Skin epidermis (tissue), 12 donors: ENCODE measurements around the gene SPRN.

Experiments
- H3K27ac ChIP-seq, 21 experiments: fragments of 200-600 bp; sonication (generic) in 11 of 21; one replicate each; pipeline ENCODE4 v1.5.0; 2020; ENCODE audit warnings: mild to moderate bottlenecking in 3 of 21, inconsistent platforms in 2 of 21, moderate library complexity in 2 of 21
- H3K4me3 ChIP-seq, 7 experiments: fragments of 200-600 bp; sonication (generic) in 2 of 7; one replicate each; pipeline ENCODE4 v1.5.0; 2020; ENCODE audit warnings: inconsistent platforms in 2 of 7, mild to moderate bottlenecking in 2 of 7, moderate library complexity in 1 of 7

SPRN gene

DNA sequence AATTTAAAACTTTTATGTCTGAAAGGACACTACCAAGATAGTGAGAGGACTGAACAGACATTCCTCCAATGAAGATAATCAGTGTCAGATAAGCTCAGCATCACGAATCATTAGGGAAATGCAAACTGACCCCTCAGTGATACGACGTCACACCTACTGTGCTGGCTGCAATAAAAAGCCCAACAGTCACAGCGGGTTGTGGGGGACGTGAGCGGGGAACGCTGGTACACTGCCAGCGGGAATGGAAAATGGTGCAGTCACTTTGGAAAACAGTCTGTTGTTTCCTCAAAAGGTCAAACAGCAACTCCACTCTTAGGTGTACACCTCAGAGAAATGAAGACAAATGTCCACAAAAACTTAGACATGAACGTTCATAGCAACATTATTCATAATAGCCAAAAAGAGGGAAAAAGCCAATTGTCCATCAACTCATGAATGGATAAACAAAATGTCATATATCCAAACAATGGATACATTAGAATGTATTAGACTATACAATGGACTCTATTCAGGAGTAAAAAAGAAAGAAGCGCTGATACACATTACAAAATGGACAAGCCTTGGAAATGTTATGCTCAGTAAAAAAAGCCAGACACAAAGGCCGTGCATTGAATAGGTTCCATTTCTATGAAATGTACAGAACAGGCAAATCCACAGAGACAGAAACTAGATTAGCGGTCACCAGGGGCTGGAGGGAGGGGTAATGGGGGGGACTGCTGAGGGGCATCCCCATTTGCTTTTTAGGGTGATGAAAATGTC is 48.9 kb downstream of the SPRN start:
- Histone ChIP-seq H3K4me3 (no peak overlapping the region), H3K27ac (no peak overlapping the region)

DNA sequence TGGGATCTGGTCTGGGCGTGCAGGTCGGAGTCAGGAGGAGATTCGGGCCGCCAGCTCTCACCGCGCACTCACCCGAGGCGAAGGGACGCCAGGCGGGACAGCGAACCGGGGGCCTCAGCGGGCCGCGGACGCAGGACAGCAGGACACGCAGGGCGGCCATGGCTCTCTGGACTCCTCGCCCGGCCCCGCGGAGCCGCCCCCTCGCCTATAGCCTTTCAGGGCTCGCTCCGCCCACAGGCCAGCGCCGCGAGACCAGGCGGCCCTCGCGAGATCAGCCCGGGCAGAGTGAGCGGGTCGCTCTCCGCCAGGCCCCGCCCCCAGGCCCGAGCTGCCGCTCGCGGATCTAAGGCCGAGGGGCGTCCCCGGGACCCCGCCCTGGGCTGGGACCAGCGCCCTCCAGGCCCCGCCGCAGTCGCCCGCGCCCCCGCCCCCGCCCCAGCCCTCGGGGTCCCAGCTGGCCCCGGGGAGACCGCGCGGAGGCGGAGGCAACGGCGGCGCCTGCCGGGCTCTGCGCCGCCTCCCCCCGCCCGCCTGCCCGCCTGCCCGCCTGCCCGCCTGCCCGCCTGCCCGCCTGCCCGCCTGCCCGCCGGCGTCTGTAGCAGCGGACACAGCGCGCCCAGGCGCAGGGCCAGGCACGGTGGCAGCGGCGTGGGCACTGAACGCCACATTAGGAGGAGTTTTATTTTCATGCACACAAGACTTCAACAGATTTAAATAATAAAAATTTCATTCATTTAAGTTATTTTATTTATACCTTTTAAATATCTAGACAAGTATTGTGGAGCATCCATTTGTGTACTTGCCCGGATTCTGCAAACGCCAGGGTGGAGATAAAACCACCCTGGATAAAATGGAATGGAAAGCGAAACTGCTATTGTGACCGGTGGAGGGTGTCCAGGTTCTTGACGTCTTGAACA is 51.0 kb downstream of the SPRN start, which contains the start of gene ECHS1:
TSS of gene ECHS1 (minus strand) at position 181 of the 917 bp plus-strand sequence. CDS start at position 160, 21 bp downstream.
- Histone ChIP-seq H3K27ac (peak within 1 kb of the TSS; percentile 66 to 95 (median 87)), H3K4me3 (peak within 1 kb of the TSS; percentile 57 to 86 (median 76))

GRCh38 chr10:133372507-133372906 is 51.9 kb downstream of the SPRN start:
- H3K27ac ChIP-seq, result peak overlapping the region in 10 of 21 experiments; percentile 24 to 95 (median 90)
- peak overlapping the region; percentile 57 to 86 (median 76) for H3K4me3 ChIP-seq
